HEK293 (cell line): Measurements from ENCODE around the gene KCND2.

Experiments used
- CTCF ChIA-PET: fragments of 350-600 bp; formaldehyde crosslinking; extraction: SDS; loops from one replicate; lab custom pipeline; 2021; ENCODE audit warnings: antibody characterized with exemption; lab: Yijun Ruan, JAX
- POLR2A ChIA-PET: fragments of 300-600 bp; formaldehyde crosslinking; extraction: SDS; loops from one replicate; lab custom pipeline; 2020; ENCODE audit warnings: antibody characterized with exemption, inconsistent platforms; lab: Yijun Ruan, JAX
- H3K27ac ChIP-seq: fragments of 200-500 bp; sonication (Bioruptor generic); 2 replicates; pipeline ENCODE4 v1.5.1; 2014; ENCODE audit warnings: low read depth, low read length, control low read depth, inconsistent platforms; ENCODE audit errors: extremely low read depth
- H3K36me3 ChIP-seq, 2 experiments: fragments of 200-500 bp in 1 of 2; sonication (Bioruptor generic) in 1 of 2; 1 replicate in 1 of 2; 2 replicates in 1 of 2; pipeline ENCODE4 v1.5.1; 2014 to 2017; ENCODE audit warnings: inconsistent platforms in 2 of 2, low read length in 2 of 2; ENCODE audit not compliant: control insufficient read depth in 2 of 2, insufficient read depth in 1 of 2
- H3K4me1 ChIP-seq: fragments of 200-500 bp; sonication (Bioruptor generic); 2 replicates; pipeline ENCODE4 v1.5.1; 2014; ENCODE audit warnings: mild to moderate bottlenecking, low read length, inconsistent platforms; ENCODE audit not compliant: control insufficient read depth, insufficient read depth
- H3K4me3 ChIP-seq: 2 replicates; pipeline ENCODE4 v1.5.1; 2011; ENCODE audit warnings: low read depth, mild to moderate bottlenecking, control low read depth, low read length, moderate library complexity
- H3K9me3 ChIP-seq: fragments of 200-500 bp; sonication (Bioruptor generic); 2 replicates; pipeline ENCODE4 v1.5.1; 2014; ENCODE audit warnings: low read depth, low read length, inconsistent platforms; ENCODE audit not compliant: control insufficient read depth, insufficient read depth
- FEZF1 ChIP-seq: fragments of 450-650 bp; formaldehyde crosslinking; IDR thresholded peaks from 2 replicates; pipeline ENCODE4 v1.5.1; 2016; ENCODE audit warnings: missing biosample characterization, missing genetic modification characterization
- GFI1B ChIP-seq: fragments of 450-650 bp; formaldehyde crosslinking; IDR thresholded peaks from 2 replicates; pipeline ENCODE4 v1.5.1; 2016; ENCODE audit warnings: missing biosample characterization, missing genetic modification characterization
- PRDM1 ChIP-seq: fragments of 450-650 bp; formaldehyde crosslinking; IDR thresholded peaks from 2 replicates; pipeline ENCODE4; 2016; ENCODE audit warnings: missing biosample characterization, missing genetic modification characterization
- RBAK ChIP-seq: fragments of 450-650 bp; formaldehyde crosslinking; IDR thresholded peaks from 2 replicates; pipeline ENCODE4 v1.5.1; 2016; ENCODE audit warnings: missing biosample characterization, missing genetic modification characterization
- TSHZ1 ChIP-seq: fragments of 450-650 bp; formaldehyde crosslinking; IDR thresholded peaks from 2 replicates; pipeline ENCODE4 v1.5.1; 2016; ENCODE audit warnings: missing biosample characterization, missing genetic modification characterization, borderline replicate concordance
- ZBTB44 ChIP-seq: fragments of 450-650 bp; IDR thresholded peaks from 2 replicates; pipeline ENCODE4 v1.5.1; 2018; ENCODE audit warnings: missing biosample characterization, mild to moderate bottlenecking, missing genetic modification characterization
- ZNF148 ChIP-seq: fragments of 450-650 bp; formaldehyde crosslinking; IDR thresholded peaks from 2 replicates; pipeline ENCODE4 v1.5.0; 2017; ENCODE audit warnings: missing biosample characterization, missing genetic modification characterization, borderline replicate concordance
- ZNF16 ChIP-seq: fragments of 450-650 bp; formaldehyde crosslinking; IDR thresholded peaks from 2 replicates; pipeline ENCODE4 v1.5.1; 2016; ENCODE audit warnings: low read depth, missing biosample characterization, missing genetic modification characterization
- ZNF184 ChIP-seq: fragments of 450-650 bp; IDR thresholded peaks from 2 replicates; pipeline ENCODE4 v1.5.1; 2018; ENCODE audit warnings: missing biosample characterization, mild to moderate bottlenecking, missing genetic modification characterization
- ZNF223 ChIP-seq: fragments of 450-650 bp; formaldehyde crosslinking; IDR thresholded peaks from 2 replicates; pipeline ENCODE4 v1.5.1; 2016; ENCODE audit warnings: missing biosample characterization, missing genetic modification characterization
- ZNF311 ChIP-seq: fragments of 450-650 bp; formaldehyde crosslinking; IDR thresholded peaks from 2 replicates; pipeline ENCODE4 v1.5.1; 2017; ENCODE audit warnings: missing biosample characterization, missing genetic modification characterization, borderline replicate concordance
- ZNF335 ChIP-seq: fragments of 450-650 bp; formaldehyde crosslinking; conservative IDR thresholded peaks from 2 replicates; pipeline ENCODE4 v1.5.1; 2016; ENCODE audit warnings: missing biosample characterization, missing genetic modification characterization
- ZNF341 ChIP-seq: fragments of 450-650 bp; formaldehyde crosslinking; IDR thresholded peaks from 2 replicates; pipeline ENCODE4; 2016; ENCODE audit warnings: low read depth, missing biosample characterization, missing genetic modification characterization
- ZNF354C ChIP-seq: fragments of 450-650 bp; formaldehyde crosslinking; IDR thresholded peaks from 2 replicates; pipeline ENCODE4 v1.5.1; 2016; ENCODE audit warnings: missing biosample characterization, missing genetic modification characterization, low read depth, borderline replicate concordance
- ZNF366 ChIP-seq: fragments of 450-650 bp; formaldehyde crosslinking; conservative IDR thresholded peaks from 2 replicates; pipeline ENCODE4 v1.5.1; 2016; ENCODE audit warnings: missing biosample characterization, missing genetic modification characterization
- ZNF473 ChIP-seq: fragments of 450-650 bp; formaldehyde crosslinking; IDR thresholded peaks from 2 replicates; pipeline ENCODE4 v1.5.1; 2017; ENCODE audit warnings: missing biosample characterization, missing genetic modification characterization
- ZNF629 ChIP-seq: fragments of 450-650 bp; formaldehyde crosslinking; IDR thresholded peaks from 2 replicates; pipeline ENCODE4 v1.5.1; 2017; ENCODE audit warnings: missing biosample characterization, missing genetic modification characterization
- ZNF645 ChIP-seq: fragments of 450-650 bp; formaldehyde crosslinking; IDR thresholded peaks from 2 replicates; pipeline ENCODE4; 2016; ENCODE audit warnings: missing biosample characterization, missing genetic modification characterization
- ZNF654 ChIP-seq: fragments of 450-650 bp; formaldehyde crosslinking; IDR thresholded peaks from 2 replicates; pipeline ENCODE4 v1.5.1; 2016; ENCODE audit warnings: low read depth, missing biosample characterization, missing genetic modification characterization
- ZNF660 ChIP-seq: fragments of 450-650 bp; IDR thresholded peaks from 2 replicates; pipeline ENCODE4 v1.5.1; 2018; ENCODE audit warnings: missing biosample characterization, mild to moderate bottlenecking, missing genetic modification characterization
- ZNF707 ChIP-seq: fragments of 450-650 bp; formaldehyde crosslinking; IDR thresholded peaks from 2 replicates; pipeline ENCODE4 v1.5.1; 2016; ENCODE audit warnings: missing biosample characterization, missing genetic modification characterization
- ZNF76 ChIP-seq: fragments of 450-650 bp; formaldehyde crosslinking; IDR thresholded peaks from 2 replicates; pipeline ENCODE4; 2016; ENCODE audit warnings: low read depth, missing biosample characterization, missing genetic modification characterization, borderline replicate concordance
- ZNF830 ChIP-seq: fragments of 450-650 bp; IDR thresholded peaks from 2 replicates; pipeline ENCODE4 v1.5.0; 2018; ENCODE audit warnings: missing biosample characterization, missing genetic modification characterization, low read depth, mild to moderate bottlenecking, moderate library complexity
- ZSCAN23 ChIP-seq: fragments of 450-650 bp; formaldehyde crosslinking; IDR thresholded peaks from 2 replicates; pipeline ENCODE4 v1.5.1; 2016; ENCODE audit warnings: missing biosample characterization, missing genetic modification characterization

KCND2 gene

GRCh38 chr7:120724955-120725354, 452.0 kb downstream of the KCND2 start:
- Histone ChIP-seq H3K4me1 (no peaks in the 10 kb centered on the region), H3K27ac (no peak overlapping the region), H3K4me3 (no peak overlapping the region), H3K9me3 (no peaks in the 10 kb centered on the region), H3K36me3 (no peaks in the 10 kb centered on the region)
- ChIA-PET CTCF (interaction anchor here (0.5 to 2.7 kb wide), 12 partner anchors 11 to 1455 kb away, joined by 3 to 8 read pairs (median 3); no protein-coding TSS in a partner anchor), POLR2A (no interaction called here)
- TF ChIP-seq GFI1B (tag by site-specific recombination) (no peak), ZNF76 (no peak), TSHZ1 (tag by site-specific recombination) (no peak), RBAK (tag by site-specific recombination) (no peak), ZNF16 (tag by site-specific recombination) (no peak), FEZF1 (tag by site-specific recombination) (no peak)

GRCh38 chr7:120725376-120726039, 452.5 kb downstream of the KCND2 start:
- ChIA-PET CTCF (interaction anchor here (0.6 to 2.7 kb wide), 13 partner anchors 12 to 1456 kb away, joined by 3 to 8 read pairs (median 3); no protein-coding TSS in a partner anchor), POLR2A (no interaction called here)
- no peaks in the 10 kb centered on the region for H3K36me3 ChIP-seq
- no peak overlapping the region for H3K27ac ChIP-seq
- TF ChIP-seq ZNF335 (tag by site-specific recombination) (peak; percentile 89), ZNF148 (tag by site-specific recombination) (no peak), ZNF354C (no peak), ZNF311 (tag by site-specific recombination) (no peak), PRDM1 (tag by site-specific recombination) (peak; percentile 38), ZNF645 (no peak), ZNF660 (tag by site-specific recombination) (0 out of 2 replicates have a peak, but pooled peaks have one; percentile 24), ZNF654 (tag by site-specific recombination) (peak; percentile 82)
- H3K4me1 ChIP-seq = no peaks in the 10 kb centered on the region
- no peak overlapping the region for H3K4me3 ChIP-seq
- H3K9me3 ChIP-seq = no peaks in the 10 kb centered on the region

GRCh38 chr7:120729245-120729644, 456.3 kb downstream of the KCND2 start:
- ChIA-PET POLR2A (no interaction called here), CTCF (interaction anchor here (0.6 to 1.2 kb wide), 3 partner anchors 10 to 61 kb away, joined by 3 read pairs; no protein-coding TSS in a partner anchor)
- Histone ChIP-seq H3K27ac (no peak overlapping the region), H3K4me1 (no peaks in the 10 kb centered on the region), H3K4me3 (no peak overlapping the region), H3K9me3 (no peaks in the 10 kb centered on the region), H3K36me3 (no peaks in the 10 kb centered on the region)
- TF ChIP-seq ZNF707 (tag by site-specific recombination) (no peak), ZNF223 (no peak), ZBTB44 (tag by site-specific recombination) (no peak), ZSCAN23 (tag by site-specific recombination) (no peak), ZNF830 (tag by site-specific recombination) (no peak), ZNF341 (no peak), ZNF473 (tag by site-specific recombination) (no peak), GFI1B (tag by site-specific recombination) (no peak), ZNF629 (tag by site-specific recombination) (no peak), ZNF366 (tag by site-specific recombination) (no peak), ZNF184 (tag by site-specific recombination) (no peak)
